GM21423 (cell line): ENCODE data around the gene COMP.

ENCODE experiments used
- ATAC-seq: cut with Tn5 transposase; IDR thresholded peaks from one replicate; pipeline ENCODE4 v1.9.1; 2021; ENCODE audit warnings: mild to moderate bottlenecking, moderate library complexity; ENCODE audit not compliant: unreplicated experiment

Gene COMP

GRCh38 chr19:18770663-18771327 lies 20.3 kb downstream of the COMP start:
- no peak for ATAC-seq

- ATAC-seq: no peak
These were observed 21.0 kb downstream of the COMP start for GRCh38 chr19:18769989-18770528.

GRCh38 chr19:18768997-18769891 lies 21.9 kb downstream of the COMP start:
- ATAC-seq: no peak

- ATAC-seq: no peak
These were observed 22.9 kb downstream of the COMP start for GRCh38 chr19:18768046-18768771.

GRCh38 chr19:18765224-18765623 lies 25.9 kb downstream of the COMP start:
- ATAC-seq: no peak

GRCh38 chr19:18764591-18765051 lies 26.5 kb downstream of the COMP start:
- ATAC-seq: no peak

- ATAC-seq: no peak
These were observed 27.2 kb downstream of the COMP start for GRCh38 chr19:18763674-18764590.

- no peak for ATAC-seq
These were observed 28.7 kb downstream of the COMP start for GRCh38 chr19:18762125-18763023.

- ATAC-seq: no peak
These were observed 29.5 kb downstream of the COMP start for GRCh38 chr19:18761531-18762110.

GRCh38 chr19:18760440-18761383 lies 30.4 kb downstream of the COMP start:
- no peak for ATAC-seq

- ATAC-seq: no peak
These were observed 31.1 kb downstream of the COMP start for GRCh38 chr19:18759995-18760426.

- no peak for ATAC-seq
These were observed 31.7 kb downstream of the COMP start for GRCh38 chr19:18759304-18759994.

GRCh38 chr19:18756896-18757295 lies 34.2 kb downstream of the COMP start:
- ATAC-seq: no peak

GRCh38 chr19:18754501-18754900 lies 36.6 kb downstream of the COMP start:
- ATAC-seq: no peak

GRCh38 chr19:18751571-18751970 lies 39.5 kb downstream of the COMP start:
- no peak for ATAC-seq

GRCh38 chr19:18750295-18750970 lies 40.7 kb downstream of the COMP start:
- no peak for ATAC-seq
